Effector memory CD4-positive, alpha-beta T cell (primary cell): Measurements from ENCODE around the gene VKORC1.
"Not testable (repeated sequence)": the region's sequence is repeated elsewhere in the genome, so short reads cannot be mapped to it uniquely, and the experiment has no call there.

Experiments used
- DNase-seq, 3 donors: peaks; one replicate each; pipeline ENCODE4 v3.0.0-alpha.2; 2020
- H3K27ac ChIP-seq: 2 replicates; pipeline ENCODE4 v1.7.0; 2013; ENCODE audit warnings: mild to moderate bottlenecking, low read length, moderate library complexity; ENCODE audit not compliant: insufficient read depth, poor library complexity, severe bottlenecking
- H3K27me3 ChIP-seq: replicated peaks from 2 replicates; pipeline ENCODE4 v1.7.0; 2013; ENCODE audit warnings: mild to moderate bottlenecking, low read length; ENCODE audit not compliant: insufficient read depth, control insufficient read depth, poor library complexity, severe bottlenecking
- H3K36me3 ChIP-seq: 2 replicates; pipeline ENCODE4 v1.7.0; 2013; ENCODE audit warnings: mild to moderate bottlenecking, low read length, moderate library complexity; ENCODE audit not compliant: control insufficient read depth, insufficient read depth
- H3K4me1 ChIP-seq: 2 replicates; pipeline ENCODE4 v1.7.0; 2013; ENCODE audit warnings: low read length, mild to moderate bottlenecking; ENCODE audit not compliant: control insufficient read depth, insufficient read depth, poor library complexity, severe bottlenecking
- H3K4me3 ChIP-seq: 2 replicates; pipeline ENCODE4 v1.7.0; 2013; ENCODE audit warnings: low read length, low read depth, mild to moderate bottlenecking; ENCODE audit not compliant: insufficient read depth, poor library complexity, severe bottlenecking
- H3K9me3 ChIP-seq: 2 replicates; pipeline ENCODE4 v1.7.0; 2013; ENCODE audit warnings: mild to moderate bottlenecking, low read length, moderate library complexity; ENCODE audit not compliant: control insufficient read depth
- total RNA-seq, 3 donors: gene quantifications; one replicate each; lab custom pipeline; 2026; lab: John Stamatoyannopoulos, UW

The VKORC1 gene
- 3.1 to 4.2 (median 3.6) reads per million in 3 donors for total RNA-seq

GRCh38 chr16:31094424-31095120, at the start of gene VKORC1:
TSS of gene VKORC1 (minus strand) at chr16:31094797. CDS start at chr16:31094729, 68 bp downstream.
- Histone ChIP-seq H3K36me3 (peaks cover 16% of the 10 kb centered on the region), H3K27ac (peak within 1 kb of the TSS; percentile 77), H3K27me3 (no peaks in the 10 kb centered on the region), H3K4me3 (peak within 1 kb of the TSS; percentile 87), H3K4me1 (peaks cover 8% of the 10 kb centered on the region), H3K9me3 (no peaks in the 10 kb centered on the region)
- DNase-seq, result peak; percentile 78 to 83 (median 80)

GRCh38 chr16:31143694-31144148, 49.1 kb upstream of the VKORC1 start:
- H3K27me3 ChIP-seq, result no peaks in the 10 kb centered on the region
- no peak for DNase-seq
- H3K36me3 ChIP-seq, result no peaks in the 10 kb centered on the region
- H3K4me3 ChIP-seq, result no peak overlapping the region
- no peak overlapping the region for H3K27ac ChIP-seq
- no peaks in the 10 kb centered on the region for H3K9me3 ChIP-seq
- H3K4me1 ChIP-seq, result no peaks in the 10 kb centered on the region

GRCh38 chr16:31143011-31143693, 48.6 kb upstream of the VKORC1 start:
- H3K9me3 ChIP-seq, result no peaks in the 10 kb centered on the region
- no peak for DNase-seq
- peak overlapping the region; percentile 62 for H3K27ac ChIP-seq
- H3K36me3 ChIP-seq, result no peaks in the 10 kb centered on the region
- no peaks in the 10 kb centered on the region for H3K27me3 ChIP-seq
- no peaks in the 10 kb centered on the region for H3K4me1 ChIP-seq
- H3K4me3 ChIP-seq, result peak overlapping the region; percentile 20

- Histone ChIP-seq H3K9me3 (no peaks in the 10 kb centered on the region), H3K36me3 (no peaks in the 10 kb centered on the region), H3K27me3 (no peaks in the 10 kb centered on the region), H3K27ac (peak overlapping the region; percentile 62), H3K4me3 (peak overlapping the region; percentile 20), H3K4me1 (no peaks in the 10 kb centered on the region)
- peak; percentile 93 to 96 (median 94) for DNase-seq
These were observed 47.8 kb upstream of the VKORC1 start for GRCh38 chr16:31142109-31143010.

GRCh38 chr16:31141489-31142108, 47.0 kb upstream of the VKORC1 start:
- H3K9me3 ChIP-seq, result no peaks in the 10 kb centered on the region
- no peaks in the 10 kb centered on the region for H3K36me3 ChIP-seq
- H3K27me3 ChIP-seq, result no peaks in the 10 kb centered on the region
- H3K27ac ChIP-seq, result peak overlapping the region; percentile 62
- DNase-seq, result no peak
- H3K4me3 ChIP-seq, result peak overlapping the region; percentile 9
- no peaks in the 10 kb centered on the region for H3K4me1 ChIP-seq

GRCh38 chr16:31141071-31141469, 46.5 kb upstream of the VKORC1 start:
- H3K4me1 ChIP-seq, H3K27ac ChIP-seq, H3K27me3 ChIP-seq, H3K9me3 ChIP-seq, H3K4me3 ChIP-seq, H3K36me3 ChIP-seq, DNase-seq: not testable (repeated sequence)

GRCh38 chr16:31138621-31139578, 44.3 kb upstream of the VKORC1 start:
- Histone ChIP-seq H3K9me3 (no peaks in the 10 kb centered on the region), H3K27ac (no peak overlapping the region), H3K36me3 (no peaks in the 10 kb centered on the region), H3K4me3 (no peak overlapping the region), H3K4me1 (no peaks in the 10 kb centered on the region), H3K27me3 (no peaks in the 10 kb centered on the region)
- DNase-seq, result no peak

- not testable (repeated sequence) for H3K4me1 ChIP-seq, H3K9me3 ChIP-seq, H3K4me3 ChIP-seq, H3K27me3 ChIP-seq, H3K36me3 ChIP-seq, H3K27ac ChIP-seq, DNase-seq
These were observed 42.4 kb upstream of the VKORC1 start for GRCh38 chr16:31136822-31137499.
